Measurements from ENCODE around the gene MC1R.
A peak's percentile ranks its signal among the peaks of the same experiment; 100 is the strongest.

- TF ChIP-seq CTCF (IDR thresholded peaks at IDR 0.05): no peak
- peak; percentile 99 for TF ChIP-seq POLR2A (IDR thresholded peaks at IDR 0.05; ENCODE audit: low read length)
- TF ChIP-seq SMC3 (IDR thresholded peaks at IDR 0.05): no peak
- 0 out of 2 replicates have a peak, but pooled peaks have one; percentile 38 for TF ChIP-seq E2F6 (IDR thresholded peaks at IDR 0.05; ENCODE audit: borderline replicate concordance, low read depth)
- no peak for TF ChIP-seq HOXA7 (CRISPR knock-in tag; IDR thresholded peaks at IDR 0.05)
- TF ChIP-seq FOXS1 (CRISPR knock-in tag; IDR thresholded peaks at IDR 0.05): no peak
- TF ChIP-seq POLR2AphosphoS2 (conservative IDR thresholded peaks at IDR 0.05; ENCODE audit: low read length): 0 out of 2 replicates have a peak, but pooled peaks have one; percentile 17
Observed at GRCh38 chr16:89922884-89923639, 4.4 kb downstream of the MC1R start, which contains the start of gene TUBB3.

Data from A549 (cell line).